ENCODE measurements around the gene LIPC. TPM values are rescaled to one million over a fixed set of nuclear protein-coding genes. Genes with fewer than 3 reads are reported as not detected.

The LIPC gene
- total RNA-seq, 2 experiments from 2014 or later: 0.30 to 0.50 TPM

DNA sequence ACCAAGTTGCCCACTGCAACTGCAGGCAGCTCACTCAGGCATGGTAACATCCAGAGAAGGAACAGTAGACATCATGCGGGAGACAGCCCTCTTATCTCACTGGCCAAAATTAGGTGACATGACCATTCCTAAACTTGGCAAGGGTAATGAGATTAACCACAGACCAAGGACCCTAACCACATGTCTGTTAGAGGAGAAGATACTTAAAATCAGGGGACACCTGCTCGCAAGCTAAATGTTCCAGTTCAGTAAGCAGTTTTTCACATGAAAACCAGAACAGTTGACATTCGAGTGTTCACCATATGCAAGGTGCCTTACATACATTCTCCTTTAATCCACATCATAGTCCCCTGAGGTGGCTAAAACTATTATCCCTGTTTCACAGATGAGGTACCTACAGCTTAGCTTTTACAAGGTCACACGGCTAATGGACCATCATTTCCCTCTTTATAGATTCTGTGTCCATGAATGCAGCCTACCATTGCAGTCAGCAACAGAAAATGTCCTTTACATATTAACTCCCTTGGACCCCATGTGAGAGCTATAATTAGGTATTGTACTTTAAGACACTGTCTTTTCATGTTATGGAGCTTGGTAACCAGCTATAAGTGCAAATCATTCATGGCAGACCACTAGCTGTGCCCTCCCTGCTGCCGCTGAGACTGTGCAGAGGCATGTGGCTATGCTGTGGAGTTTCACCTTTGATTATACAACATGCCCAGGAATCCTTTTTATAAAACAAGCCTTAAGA, 154.1 kb downstream of the LIPC start:
- Mint-ChIP-seq H3K36me3 (ENCODE audit: low read depth) (peaks cover 2% of the 10 kb centered on the region), H3K27me3 (peaks cover 7% of the 10 kb centered on the region), H3K4me1 (peaks cover 9% of the 10 kb centered on the region), H3K9me3 (ENCODE audit: low read depth) (peaks cover 7% of the 10 kb centered on the region), H3K4me3 (no peak overlapping the region), H3K27ac (no peak overlapping the region)
- intact Hi-C loops (cut with DNase I, micrococcal nuclease): no loop called here
- POLR2A ChIA-PET: no interaction called here
- ATAC-seq: no peak
- CTCF ChIA-PET: interaction anchor here (0.6 to 1.3 kb wide), 5 partner anchors 11 to 414 kb away, joined by 3 to 4 read pairs (median 3); no protein-coding TSS in a partner anchor
- no peak for DNase-seq

DNA sequence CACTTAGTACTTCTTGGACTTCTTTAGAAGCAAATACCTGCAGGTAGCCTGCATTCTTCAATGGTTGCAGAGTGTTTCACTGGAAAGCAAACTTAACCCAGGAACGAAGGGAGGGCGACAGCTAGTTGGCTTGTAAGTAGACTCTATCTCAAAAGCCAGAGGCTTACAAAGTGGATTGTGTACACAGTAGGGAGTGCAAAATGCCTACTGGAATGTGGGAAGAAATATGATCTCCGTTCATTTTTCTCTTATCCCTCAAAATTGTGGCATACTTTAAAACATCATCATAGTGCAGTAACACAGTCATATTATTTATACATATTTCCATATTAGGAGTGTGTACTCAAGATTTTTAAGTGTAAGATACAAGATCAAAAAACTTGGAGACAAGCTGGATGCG, 155.7 kb downstream of the LIPC start:
- POLR2A ChIA-PET: no interaction called here
- CTCF ChIA-PET: interaction anchor here (0.6 kb wide), 1 partner anchor 184 kb away, joined by 3 read pairs; the partner anchor contains the start of gene MINDY2

GRCh38 chr15:58588096-58588495, 156.3 kb downstream of the LIPC start:
- no peak overlapping the region for H3K4me3 Mint-ChIP-seq
- ChIA-PET CTCF (interaction anchor here (0.6 kb wide), 2 partner anchors 193 to 242 kb away, joined by 3 read pairs; no protein-coding TSS in a partner anchor), POLR2A (no interaction called here)
- no peak for ATAC-seq
- H3K27ac Mint-ChIP-seq: no peak overlapping the region
- intact Hi-C loops (cut with DNase I, micrococcal nuclease): no loop called here
- peaks cover 7% of the 10 kb centered on the region for H3K27me3 Mint-ChIP-seq
- H3K36me3 Mint-ChIP-seq (ENCODE audit: low read depth): peaks cover 7% of the 10 kb centered on the region
- peaks cover 5% of the 10 kb centered on the region for H3K9me3 Mint-ChIP-seq (ENCODE audit: low read depth)
- H3K4me1 Mint-ChIP-seq: peaks cover 9% of the 10 kb centered on the region
- no peak for DNase-seq

More for the DNA sequence above, 155.7 kb downstream of the LIPC start:
- ATAC-seq (no peak), DNase-seq (no peak)
- H3K27me3 Mint-ChIP-seq: peaks cover 7% of the 10 kb centered on the region
- H3K4me3 Mint-ChIP-seq: no peak overlapping the region
- peaks cover 5% of the 10 kb centered on the region for H3K36me3 Mint-ChIP-seq (ENCODE audit: low read depth)
- H3K4me1 Mint-ChIP-seq: peaks cover 9% of the 10 kb centered on the region
- no peak overlapping the region for H3K27ac Mint-ChIP-seq
- intact Hi-C loops (cut with DNase I, micrococcal nuclease): no loop called here
- peaks cover 7% of the 10 kb centered on the region for H3K9me3 Mint-ChIP-seq (ENCODE audit: low read depth)

DNA sequence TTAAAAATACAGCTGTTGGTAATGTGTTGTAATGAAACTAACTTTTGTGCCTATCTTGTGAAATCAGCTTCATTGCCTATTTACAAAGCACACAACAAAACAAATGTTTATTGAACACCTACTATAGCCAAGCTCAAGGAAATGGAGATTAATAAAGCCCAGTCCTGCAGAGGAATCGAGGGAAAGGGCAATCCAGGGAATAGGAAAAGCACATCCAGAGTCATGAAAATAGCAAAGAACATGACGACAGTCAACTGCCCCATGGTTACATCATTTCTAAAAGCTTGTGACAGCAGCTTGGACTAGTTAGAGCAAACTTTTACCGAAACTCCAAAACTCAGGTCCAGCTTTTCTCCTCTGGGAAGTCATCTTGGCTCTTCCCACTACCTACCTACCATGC, 157.3 kb downstream of the LIPC start:
- ChIA-PET POLR2A (no interaction called here), CTCF (interaction anchor here (0.7 to 1.4 kb wide), 4 partner anchors 14 to 320 kb away, joined by 3 to 5 read pairs (median 3); no protein-coding TSS in a partner anchor)
- H3K4me1 Mint-ChIP-seq: peaks cover 9% of the 10 kb centered on the region

DNA sequence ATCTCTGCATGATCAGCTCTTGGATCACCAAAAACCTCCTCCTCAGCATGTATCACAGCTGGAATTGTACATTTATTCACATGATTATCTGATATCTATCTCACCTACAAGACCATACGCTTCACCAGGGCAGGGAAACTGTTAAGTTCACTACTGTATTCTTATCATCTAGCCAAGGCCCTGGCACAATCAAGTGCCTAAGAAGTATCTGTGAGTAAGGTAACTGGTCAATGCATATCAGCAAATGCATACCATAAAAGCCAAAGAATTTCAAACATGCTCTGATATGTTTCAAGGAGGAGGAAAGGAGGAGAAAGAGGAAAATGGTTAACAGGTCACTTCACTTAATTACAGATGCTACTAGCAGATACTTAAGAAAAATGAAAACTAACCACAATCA, 158.4 kb downstream of the LIPC start:
- H3K4me3 Mint-ChIP-seq: no peak overlapping the region
- H3K36me3 Mint-ChIP-seq (ENCODE audit: low read depth): peaks cover 16% of the 10 kb centered on the region
- H3K27me3 Mint-ChIP-seq: no peaks in the 10 kb centered on the region
- H3K4me1 Mint-ChIP-seq: peaks cover 8% of the 10 kb centered on the region
- CTCF ChIA-PET: interaction anchor here (0.7 to 1.4 kb wide), 4 partner anchors 72 to 202 kb away, joined by 3 to 5 read pairs (median 3); no protein-coding TSS in a partner anchor
- intact Hi-C loops (cut with DNase I, micrococcal nuclease): no loop called here
- ATAC-seq: no peak
- H3K9me3 Mint-ChIP-seq (ENCODE audit: low read depth): no peaks in the 10 kb centered on the region
- no peak for DNase-seq
- no peak overlapping the region for H3K27ac Mint-ChIP-seq
- POLR2A ChIA-PET: no interaction called here

More for the DNA sequence above, 157.3 kb downstream of the LIPC start:
- Mint-ChIP-seq H3K36me3 (ENCODE audit: low read depth) (peaks cover 12% of the 10 kb centered on the region), H3K4me3 (no peak overlapping the region), H3K27me3 (peaks cover 2% of the 10 kb centered on the region), H3K27ac (no peak overlapping the region), H3K9me3 (ENCODE audit: low read depth) (no peaks in the 10 kb centered on the region)
- DNase-seq: no peak
- no peak for ATAC-seq
- intact Hi-C loops (cut with DNase I, micrococcal nuclease): no loop called here

DNA sequence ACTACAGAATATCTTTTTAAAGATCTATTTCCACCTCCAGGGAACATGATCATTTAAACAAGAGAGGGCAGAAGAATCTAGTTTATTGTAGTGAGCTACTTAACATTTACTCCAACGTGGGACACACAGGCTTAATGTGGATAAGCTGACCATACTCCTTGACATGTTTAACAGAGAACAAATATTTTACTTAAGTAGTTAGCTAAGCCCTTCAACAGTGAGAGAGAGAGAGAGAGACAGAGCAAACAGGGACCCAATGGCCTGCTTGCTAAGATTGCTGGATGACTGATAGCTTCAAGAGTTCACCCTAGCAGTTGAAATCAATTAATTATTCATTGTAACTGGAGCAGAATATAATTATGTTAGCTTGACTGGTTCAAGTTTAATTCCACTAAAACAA, 159.1 kb downstream of the LIPC start:
- no peak for ATAC-seq
- no peak overlapping the region for H3K27ac Mint-ChIP-seq
- peaks cover 18% of the 10 kb centered on the region for H3K36me3 Mint-ChIP-seq (ENCODE audit: low read depth)
- H3K27me3 Mint-ChIP-seq: no peaks in the 10 kb centered on the region
- CTCF ChIA-PET: no interaction called here
- H3K9me3 Mint-ChIP-seq (ENCODE audit: low read depth): no peaks in the 10 kb centered on the region
- intact Hi-C loops (cut with DNase I, micrococcal nuclease): no loop called here
- H3K4me1 Mint-ChIP-seq: peaks cover 3% of the 10 kb centered on the region
- no peak overlapping the region for H3K4me3 Mint-ChIP-seq
- POLR2A ChIA-PET: no interaction called here
- no peak for DNase-seq

- Mint-ChIP-seq H3K4me3 (no peak overlapping the region), H3K4me1 (peaks cover 3% of the 10 kb centered on the region), H3K36me3 (ENCODE audit: low read depth) (peaks cover 26% of the 10 kb centered on the region), H3K27me3 (no peaks in the 10 kb centered on the region), H3K27ac (no peak overlapping the region), H3K9me3 (ENCODE audit: low read depth) (no peaks in the 10 kb centered on the region)
- ATAC-seq (no peak), DNase-seq (no peak)
- POLR2A ChIA-PET: no interaction called here
- intact Hi-C loops (cut with DNase I, micrococcal nuclease): no loop called here
- CTCF ChIA-PET: no interaction called here
Measured at GRCh38 chr15:58593870-58594269, 162.1 kb downstream of the LIPC start.

GRCh38 chr15:58594898-58595297, 163.1 kb downstream of the LIPC start:
- Mint-ChIP-seq H3K27me3 (no peaks in the 10 kb centered on the region), H3K4me3 (no peak overlapping the region), H3K36me3 (ENCODE audit: low read depth) (peaks cover 30% of the 10 kb centered on the region), H3K4me1 (peaks cover 3% of the 10 kb centered on the region), H3K27ac (no peak overlapping the region), H3K9me3 (ENCODE audit: low read depth) (no peaks in the 10 kb centered on the region)
- intact Hi-C loops (cut with DNase I, micrococcal nuclease): no loop called here
- ATAC-seq (no peak), DNase-seq (no peak)
- CTCF ChIA-PET: no interaction called here
- POLR2A ChIA-PET: no interaction called here

DNA sequence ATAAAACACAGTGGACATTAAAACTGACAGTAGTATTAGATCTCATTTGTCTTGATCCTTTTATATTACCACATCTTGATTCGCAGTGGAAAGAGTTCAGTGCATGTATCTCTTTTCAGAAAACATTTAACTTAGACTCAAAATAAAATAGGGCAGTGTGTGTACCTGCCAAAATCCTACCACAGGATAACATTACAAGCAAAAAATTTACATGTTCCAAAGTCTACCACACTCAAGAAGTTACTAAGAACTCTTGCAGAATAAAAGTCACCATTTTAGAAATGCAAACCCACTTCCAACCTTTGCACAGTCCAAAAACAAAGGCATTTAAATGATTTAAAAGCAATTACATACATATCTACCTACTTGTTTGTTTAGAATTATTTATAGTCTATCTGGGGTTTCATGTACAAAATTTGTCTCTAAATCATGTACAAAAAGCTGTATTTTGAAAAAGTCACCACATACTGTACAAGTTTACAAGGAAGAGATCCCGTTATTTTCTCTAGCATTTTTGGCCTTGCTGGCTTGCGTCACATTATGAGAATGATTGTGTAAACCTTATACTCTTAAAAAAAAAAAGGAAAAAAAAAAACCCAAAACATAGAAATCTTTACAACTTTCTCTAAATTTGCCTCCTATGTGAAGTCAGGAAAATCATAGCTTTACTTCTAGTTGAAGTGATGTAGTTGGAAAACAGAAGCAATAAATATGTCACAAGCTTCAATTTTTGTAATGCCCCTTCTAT, 163.9 kb downstream of the LIPC start:
- H3K9me3 Mint-ChIP-seq (ENCODE audit: low read depth): no peaks in the 10 kb centered on the region
- POLR2A ChIA-PET: no interaction called here
- peaks cover 33% of the 10 kb centered on the region for H3K36me3 Mint-ChIP-seq (ENCODE audit: low read depth)
- ATAC-seq (no peak), DNase-seq (no peak)
- H3K27ac Mint-ChIP-seq: no peak overlapping the region
- peaks cover 3% of the 10 kb centered on the region for H3K4me1 Mint-ChIP-seq
- no peak overlapping the region for H3K4me3 Mint-ChIP-seq
- CTCF ChIA-PET: no interaction called here
- H3K27me3 Mint-ChIP-seq: no peaks in the 10 kb centered on the region
- intact Hi-C loops (cut with DNase I, micrococcal nuclease): no loop called here

DNA sequence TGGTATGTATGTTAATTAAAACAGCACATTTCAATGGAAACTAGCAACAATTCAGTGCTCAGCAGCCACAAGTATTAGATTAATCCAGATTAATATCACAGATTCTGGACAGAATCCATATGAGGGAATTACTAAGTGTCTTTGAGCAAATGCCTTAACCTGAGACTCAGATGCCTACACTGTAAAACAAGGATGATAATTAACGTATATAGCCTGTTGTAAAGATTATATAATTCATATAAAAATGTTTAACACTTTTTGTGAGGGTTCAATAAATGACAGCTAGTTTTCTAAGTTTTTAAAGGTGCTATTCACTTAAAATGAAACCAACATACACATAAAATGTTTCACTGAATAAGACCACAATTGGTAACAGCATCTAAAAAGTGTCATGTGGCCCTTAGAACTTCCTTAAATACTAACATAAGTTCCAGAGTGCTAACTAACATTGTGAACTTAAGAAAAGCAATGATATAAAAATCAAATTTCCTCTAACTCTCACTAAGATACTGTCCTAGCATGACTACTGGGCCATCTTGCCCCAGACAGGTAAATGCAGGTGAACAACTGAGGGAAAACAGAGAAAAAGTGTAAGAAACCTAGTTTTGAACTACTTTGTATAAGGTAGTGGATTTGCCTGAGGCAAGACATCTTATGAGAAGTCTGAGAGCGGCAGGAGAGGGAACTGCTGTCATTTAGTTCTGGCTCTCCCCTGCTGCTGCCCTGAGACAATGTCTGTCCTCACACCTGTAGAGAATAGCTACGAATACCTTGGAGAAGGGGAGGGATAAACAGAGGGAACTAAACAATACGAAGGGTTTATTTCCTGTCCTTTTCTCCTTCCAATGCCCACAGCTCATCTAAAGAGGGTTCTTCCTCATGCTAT, 166.4 kb downstream of the LIPC start:
- H3K36me3 Mint-ChIP-seq (ENCODE audit: low read depth): peaks cover 32% of the 10 kb centered on the region
- H3K9me3 Mint-ChIP-seq (ENCODE audit: low read depth): no peaks in the 10 kb centered on the region
- POLR2A ChIA-PET: no interaction called here
- intact Hi-C loops (cut with DNase I, micrococcal nuclease): no loop called here
- peaks cover 3% of the 10 kb centered on the region for H3K4me1 Mint-ChIP-seq
- CTCF ChIA-PET: interaction anchor here (0.6 kb wide), 1 partner anchor 290 kb away, joined by 5 read pairs; no protein-coding TSS in a partner anchor
- no peak overlapping the region for H3K27ac Mint-ChIP-seq
- ATAC-seq: no peak
- no peaks in the 10 kb centered on the region for H3K27me3 Mint-ChIP-seq
- no peak for DNase-seq
- no peak overlapping the region for H3K4me3 Mint-ChIP-seq

DNA sequence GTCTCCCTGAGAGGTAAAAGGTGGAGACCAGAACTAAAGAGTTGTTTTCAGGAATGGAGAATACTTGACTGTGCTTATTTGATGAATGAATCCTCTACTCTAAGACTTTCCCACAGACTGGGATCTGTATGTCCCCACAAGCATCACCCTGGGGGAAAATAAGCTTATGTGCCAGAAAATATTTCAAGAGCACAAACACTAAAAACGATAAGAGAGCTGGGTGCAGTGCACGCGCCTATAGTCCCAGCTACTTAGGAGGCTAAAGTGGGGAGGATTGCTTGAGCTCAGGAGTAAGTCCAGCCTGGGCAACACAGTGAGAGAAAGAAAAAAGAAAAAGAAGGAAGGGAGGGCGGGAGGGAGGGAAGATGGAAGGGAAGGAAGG, 167.0 kb downstream of the LIPC start:
- Mint-ChIP-seq H3K4me3 (no peak overlapping the region), H3K9me3 (ENCODE audit: low read depth) (no peaks in the 10 kb centered on the region), H3K27me3 (no peaks in the 10 kb centered on the region), H3K27ac (no peak overlapping the region), H3K4me1 (peaks cover 3% of the 10 kb centered on the region), H3K36me3 (ENCODE audit: low read depth) (peaks cover 30% of the 10 kb centered on the region)
- intact Hi-C loops (cut with DNase I, micrococcal nuclease): no loop called here
- DNase-seq: no peak
- ChIA-PET CTCF (no interaction called here), POLR2A (no interaction called here)
- no peak for ATAC-seq
